Cerebellar nuclear complex (tissue), 1 donor: Measurements from ENCODE around the gene BMP10.
"Not testable (repeated sequence)": the region's sequence is repeated elsewhere in the genome, so short reads cannot be mapped to it uniquely, and the experiment has no call there.

ENCODE experiments used
- DNase-seq, 2 experiments: peaks; one replicate each; lab custom pipeline; 2025; lab: John Stamatoyannopoulos, UW

Gene BMP10

GRCh38 chr2:68871159-68871764 is at the start of gene BMP10:
TSS of gene BMP10 (minus strand) at chr2:68871397. CDS start at chr2:68871358, 39 bp downstream.
- DNase-seq = no peak

- no peak for DNase-seq
Observed at GRCh38 chr2:68920481-68921170, 49.4 kb upstream of the BMP10 start.

GRCh38 chr2:68918497-68918896 is 47.3 kb upstream of the BMP10 start:
- no peak for DNase-seq

- no peak for DNase-seq
Observed at GRCh38 chr2:68917034-68917718, 46.0 kb upstream of the BMP10 start.

- DNase-seq = no peak
Observed at GRCh38 chr2:68916226-68916625, 45.0 kb upstream of the BMP10 start.

- no peak for DNase-seq
Observed at GRCh38 chr2:68915393-68915792, 44.2 kb upstream of the BMP10 start.

- no peak for DNase-seq
Observed at GRCh38 chr2:68913359-68913758, 42.2 kb upstream of the BMP10 start.

- DNase-seq = no peak
Observed at GRCh38 chr2:68912732-68913131, 41.5 kb upstream of the BMP10 start.

- DNase-seq = no peak
Observed at GRCh38 chr2:68912111-68912510, 40.9 kb upstream of the BMP10 start.

GRCh38 chr2:68911709-68912108 is 40.5 kb upstream of the BMP10 start:
- DNase-seq = no peak

GRCh38 chr2:68911246-68911645 is 40.0 kb upstream of the BMP10 start:
- DNase-seq = no peak

- no peak for DNase-seq
Observed at GRCh38 chr2:68909793-68910674, 38.8 kb upstream of the BMP10 start.

GRCh38 chr2:68908392-68908970 is 37.3 kb upstream of the BMP10 start:
- no peak for DNase-seq

- DNase-seq = no peak
Observed at GRCh38 chr2:68907920-68908253, 36.7 kb upstream of the BMP10 start.

GRCh38 chr2:68907232-68907919 is 36.2 kb upstream of the BMP10 start:
- DNase-seq = no peak

- DNase-seq = no peak
Observed at GRCh38 chr2:68906716-68907115, 35.5 kb upstream of the BMP10 start.

GRCh38 chr2:68905116-68905515 is 33.9 kb upstream of the BMP10 start:
- DNase-seq = no peak

GRCh38 chr2:68901561-68901960 is 30.4 kb upstream of the BMP10 start:
- no peak for DNase-seq

- DNase-seq = no peak
Observed at GRCh38 chr2:68901199-68901514, 30.0 kb upstream of the BMP10 start.

GRCh38 chr2:68900496-68901198 is 29.4 kb upstream of the BMP10 start:
- DNase-seq = no peak

GRCh38 chr2:68895981-68896380 is 24.8 kb upstream of the BMP10 start:
- DNase-seq = not testable (repeated sequence)
